CD4-positive, alpha-beta T cell (primary cell): Measurements from ENCODE around the gene FAM187B. TPM values are rescaled to one million over a fixed set of nuclear protein-coding genes. Genes with fewer than 3 reads are reported as not detected.

ENCODE experiments used
- ATAC-seq: fragments of 200-7000 bp; cut with Tn5 transposase; one replicate; pipeline ENCODE4 v1.10.0; 2022; ENCODE audit warnings: mild to moderate bottlenecking; ENCODE audit not compliant: poor library complexity
- CTCF ChIA-PET: fragments of 350-600 bp; sonication (Branson Sonifier 250); formaldehyde crosslinking; loops from one replicate; lab custom pipeline; 2021; ENCODE audit warnings: antibody characterized with exemption, inconsistent platforms; lab: Charles Lee
- POLR2A ChIA-PET: fragments of 350-600 bp; sonication (Branson Sonifier 250); formaldehyde crosslinking; loops from one replicate; lab custom pipeline; 2021; ENCODE audit warnings: antibody characterized with exemption, inconsistent platforms; lab: Charles Lee
- DNase-seq, 14 experiments: peaks; one replicate each; pipeline ENCODE4 v3.0.0-alpha.2; 2013 to 2020; ENCODE audit warnings: mixed read lengths in 2 of 14
- H3K27ac ChIP-seq, 2 donors: one replicate each; pipeline versions ENCODE4 v1.5.1 to v1.7.0; 2013; ENCODE audit warnings: low read length in 2 of 2, low read depth in 1 of 2, mild to moderate bottlenecking in 1 of 2
- H3K27me3 ChIP-seq, 2 experiments: 1 replicate in 1 of 2; 2 replicates in 1 of 2; pipeline versions ENCODE4 v1.6.1 to v1.7.0; 2013; ENCODE audit warnings: low read length in 2 of 2, control low read depth in 1 of 2, mild to moderate bottlenecking in 1 of 2, moderate library complexity in 1 of 2; ENCODE audit not compliant: insufficient read depth in 2 of 2, control insufficient read depth in 1 of 2
- H3K36me3 ChIP-seq: one replicate; pipeline ENCODE4 v1.6.1; 2013; ENCODE audit warnings: low read length, control low read depth; ENCODE audit not compliant: insufficient read depth
- H3K4me1 ChIP-seq: one replicate; pipeline ENCODE4 v1.6.1; 2013; ENCODE audit warnings: low read length, control low read depth; ENCODE audit not compliant: insufficient read depth
- H3K4me3 ChIP-seq: one replicate; pipeline ENCODE4 v1.5.1; 2013; ENCODE audit warnings: mild to moderate bottlenecking, low read length, moderate library complexity
- H3K9me3 ChIP-seq, 2 experiments: 1 replicate in 1 of 2; 2 replicates in 1 of 2; pipeline versions ENCODE4 v1.6.1 to v1.7.0; 2013; ENCODE audit warnings: low read length in 2 of 2, mild to moderate bottlenecking in 2 of 2, control low read depth in 1 of 2, moderate library complexity in 1 of 2; ENCODE audit not compliant: control insufficient read depth in 1 of 2, insufficient read depth in 1 of 2
- H3K27ac Mint-ChIP-seq: one replicate; pipeline ENCODE4 v1.8.0; 2020; ENCODE audit warnings: mixed read lengths
- H3K27me3 Mint-ChIP-seq: one replicate; pipeline ENCODE4 v1.8.0; 2021; ENCODE audit warnings: mixed read lengths
- H3K36me3 Mint-ChIP-seq: one replicate; pipeline ENCODE4 v1.8.0; 2021; ENCODE audit warnings: low read depth, mixed read lengths
- H3K4me1 Mint-ChIP-seq: one replicate; pipeline ENCODE4 v1.8.0; 2021; ENCODE audit warnings: low read depth, mixed read lengths
- H3K4me3 Mint-ChIP-seq: one replicate; pipeline ENCODE4 v1.8.0; 2020; ENCODE audit warnings: mild to moderate bottlenecking, mixed read lengths
- H3K9me3 Mint-ChIP-seq: one replicate; pipeline ENCODE4 v1.8.0; 2020; ENCODE audit warnings: mixed read lengths
- CTCF ChIP-seq: fragments of 200-600 bp; IDR thresholded peaks from one replicate; pipeline ENCODE4 v1.8.0; 2022; ENCODE audit warnings: antibody characterized with exemption, mild to moderate bottlenecking
- intact Hi-C, 2 experiments: fragments of 100-400 bp; cut with DNase I in 1 of 2; cut with micrococcal nuclease in 1 of 2; formaldehyde crosslinking; loops; one replicate each; pipeline versions ENCODE4 v1.15.1 to v1.9.0; 2023 to 2025; cut with DNase I, micrococcal nuclease
- total RNA-seq, 174 experiments: library from RNA in 2 of 174; stranded (reverse) in 2 of 174; gene quantifications; one replicate each; pipeline ENCODE4 v1.2.3 and lab custom pipeline; 2021 to 2026

The FAM187B gene
- total RNA-seq, 2 experiments from 2014 or later: not detected

GRCh38 chr19:35265126-35265899 lies 36.8 kb upstream of the FAM187B start:
- H3K4me1 ChIP-seq: peaks cover 40% of the 10 kb centered on the region
- POLR2A ChIA-PET: interaction anchor here (1.3 to 3.5 kb wide), 6 partner anchors 25 to 112 kb away, joined by 3 to 15 read pairs (median 4); partner anchors contain the start of gene FXYD5
- peak overlapping the region; percentile 87 for H3K4me3 Mint-ChIP-seq
- H3K9me3 ChIP-seq: no peaks in the 10 kb centered on the region
- H3K27me3 ChIP-seq: no peaks in the 10 kb centered on the region
- no peaks in the 10 kb centered on the region for H3K27me3 Mint-ChIP-seq
- DNase-seq (peak in 1 of 14 experiments; percentile 32), ATAC-seq (no peak)
- H3K9me3 Mint-ChIP-seq: no peaks in the 10 kb centered on the region
- H3K4me3 ChIP-seq: no peak overlapping the region
- no peak overlapping the region for H3K27ac ChIP-seq
- peaks cover 31% of the 10 kb centered on the region for H3K36me3 Mint-ChIP-seq
- H3K4me1 Mint-ChIP-seq: peaks cover 20% of the 10 kb centered on the region
- peak overlapping the region; percentile 92 for H3K27ac Mint-ChIP-seq
- no peak for TF ChIP-seq CTCF
- intact Hi-C loops: loop anchor here (5.0 to 10.0 kb wide), 4 partner anchors 48 to 449 kb away; partner anchors contain the start of genes FXYD7 (in 1 of the 2) and KMT2B (in 1 of the 2)
- H3K36me3 ChIP-seq: peaks cover 14% of the 10 kb centered on the region
- CTCF ChIA-PET: interaction anchor here (1.2 kb wide), 1 partner anchor 103 kb away, joined by 3 read pairs; no protein-coding TSS in a partner anchor

- intact Hi-C loops: loop anchor here (5.0 to 10.0 kb wide), 4 partner anchors 47 to 450 kb away; partner anchors contain the start of genes FXYD7 (in 1 of the 2) and KMT2B (in 1 of the 2)
- H3K27me3 Mint-ChIP-seq: no peaks in the 10 kb centered on the region
- H3K36me3 ChIP-seq: peaks cover 14% of the 10 kb centered on the region
- peak overlapping the region; percentile 92 for H3K27ac Mint-ChIP-seq
- peak in 1 of 14 experiments; percentile 31 for DNase-seq
- TF ChIP-seq CTCF: no peak
- ATAC-seq: no peak
- no peaks in the 10 kb centered on the region for H3K27me3 ChIP-seq
- CTCF ChIA-PET: interaction anchor here (1.2 kb wide), 1 partner anchor 102 kb away, joined by 3 read pairs; no protein-coding TSS in a partner anchor
- no peak overlapping the region for H3K27ac ChIP-seq
- peaks cover 33% of the 10 kb centered on the region for H3K4me1 ChIP-seq
- no peaks in the 10 kb centered on the region for H3K9me3 ChIP-seq
- H3K4me3 ChIP-seq: no peak overlapping the region
- peaks cover 31% of the 10 kb centered on the region for H3K36me3 Mint-ChIP-seq
- no peaks in the 10 kb centered on the region for H3K9me3 Mint-ChIP-seq
- peak overlapping the region; percentile 87 for H3K4me3 Mint-ChIP-seq
- peaks cover 20% of the 10 kb centered on the region for H3K4me1 Mint-ChIP-seq
- POLR2A ChIA-PET: interaction anchor here (1.3 to 3.5 kb wide), 6 partner anchors 24 to 195 kb away, joined by 3 to 15 read pairs (median 4); partner anchors contain the start of gene FXYD5
Observed at GRCh38 chr19:35264268-35265125, 36.0 kb upstream of the FAM187B start.

- ChIA-PET CTCF (no interaction called here), POLR2A (no interaction called here)
- H3K36me3 Mint-ChIP-seq: peaks cover 24% of the 10 kb centered on the region
- intact Hi-C loops: loop anchor here (10.0 kb wide), 2 partner anchors 47 to 453 kb away; partner anchors contain the start of gene KMT2B (in 1 of the 2)
- ATAC-seq (no peak), DNase-seq (peak in 1 of 14 experiments; percentile 33)
- Histone ChIP-seq H3K4me3 (no peak overlapping the region), H3K27ac (no peak overlapping the region), H3K27me3 (no peaks in the 10 kb centered on the region), H3K4me1 (peaks cover 41% of the 10 kb centered on the region), H3K9me3 (no peaks in the 10 kb centered on the region), H3K36me3 (peaks cover 14% of the 10 kb centered on the region)
- H3K4me3 Mint-ChIP-seq: no peak overlapping the region
- no peaks in the 10 kb centered on the region for H3K27me3 Mint-ChIP-seq
- H3K27ac Mint-ChIP-seq: no peak overlapping the region
- H3K4me1 Mint-ChIP-seq: peaks cover 29% of the 10 kb centered on the region
- H3K9me3 Mint-ChIP-seq: no peaks in the 10 kb centered on the region
- TF ChIP-seq CTCF: no peak
Observed at GRCh38 chr19:35262101-35262761, 33.7 kb upstream of the FAM187B start.
